IPS-20b (cell line): ENCODE results near the gene PATE3.

Source experiments
- H3K27ac ChIP-seq: one replicate; pipeline ENCODE4 v1.5.1; 2013; ENCODE audit warnings: low read length
- H3K27me3 ChIP-seq: 2 replicates; pipeline ENCODE4 v1.6.1; 2013; ENCODE audit warnings: mild to moderate bottlenecking, low read length, inconsistent platforms; ENCODE audit not compliant: insufficient read depth
- H3K36me3 ChIP-seq: 2 replicates; pipeline ENCODE4 v1.6.1; 2013; ENCODE audit warnings: low read depth, mild to moderate bottlenecking, inconsistent platforms, low read length, moderate library complexity; ENCODE audit not compliant: insufficient read depth
- H3K4me1 ChIP-seq: 2 replicates; pipeline ENCODE4 v1.6.1; 2013; ENCODE audit warnings: mild to moderate bottlenecking, control low read depth, inconsistent platforms, low read length, moderate library complexity; ENCODE audit not compliant: insufficient read depth
- H3K4me3 ChIP-seq: 2 replicates; pipeline ENCODE4 v1.5.1; 2013; ENCODE audit warnings: mild to moderate bottlenecking, low read length, inconsistent platforms
- H3K9ac ChIP-seq: 2 replicates; pipeline ENCODE4 v1.6.1; 2013; ENCODE audit warnings: low read depth, mild to moderate bottlenecking, inconsistent platforms, low read length, moderate library complexity
- H3K9me3 ChIP-seq: 2 replicates; pipeline ENCODE4 v1.6.1; 2013; ENCODE audit warnings: mild to moderate bottlenecking, low read depth, low read length, inconsistent platforms; ENCODE audit not compliant: insufficient read depth

Gene PATE3

GRCh38 chr11:125787827-125788226 lies at the start of gene PATE3:
Gene PATE3 (plus strand): TSS chr11:125788127. CDS start chr11:125788152, 25 bp downstream.
- no peaks in the 10 kb centered on the region; the same call in 1 of the 2 replicates for H3K27me3 ChIP-seq
- no peaks in the 10 kb centered on the region for H3K4me1 ChIP-seq
- H3K9ac ChIP-seq, result no peak within 1 kb of the TSS
- no peaks in the 10 kb centered on the region for H3K9me3 ChIP-seq
- H3K36me3 ChIP-seq, result no peaks in the 10 kb centered on the region
- H3K4me3 ChIP-seq, result no peak within 1 kb of the TSS
- H3K27ac ChIP-seq, result no peak within 1 kb of the TSS

GRCh38 chr11:125740617-125741016 lies 47.3 kb upstream of the PATE3 start:
- Histone ChIP-seq H3K9me3 (no peaks in the 10 kb centered on the region), H3K27me3 (peaks cover 1% of the 10 kb centered on the region; the same call in 1 of the 2 replicates), H3K27ac (no peak overlapping the region), H3K9ac (no peak overlapping the region), H3K4me3 (no peak overlapping the region), H3K4me1 (no peaks in the 10 kb centered on the region), H3K36me3 (no peaks in the 10 kb centered on the region)

- H3K4me3 ChIP-seq, result no peak overlapping the region
- no peaks in the 10 kb centered on the region for H3K36me3 ChIP-seq
- H3K9me3 ChIP-seq, result no peaks in the 10 kb centered on the region
- no peaks in the 10 kb centered on the region for H3K4me1 ChIP-seq
- no peak overlapping the region for H3K9ac ChIP-seq
- H3K27me3 ChIP-seq, result peaks cover 6% of the 10 kb centered on the region; the same call in 1 of the 2 replicates
- no peak overlapping the region for H3K27ac ChIP-seq
These were observed 44.2 kb upstream of the PATE3 start for GRCh38 chr11:125743681-125744080.

- no peak within 1 kb of the TSS for H3K4me3 ChIP-seq
- H3K27ac ChIP-seq, result no peak within 1 kb of the TSS
- H3K27me3 ChIP-seq, result peaks cover 6% of the 10 kb centered on the region; the same call in 1 of the 2 replicates
- no peak within 1 kb of the TSS for H3K9ac ChIP-seq
- no peaks in the 10 kb centered on the region for H3K9me3 ChIP-seq
- no peaks in the 10 kb centered on the region for H3K4me1 ChIP-seq
- H3K36me3 ChIP-seq, result no peaks in the 10 kb centered on the region
These were observed 41.9 kb upstream of the PATE3 start, which contains the start of gene PATE1 for GRCh38 chr11:125745979-125746378. Gene PATE1 (plus strand): TSS chr11:125746279. CDS start chr11:125746305, 26 bp downstream.

- no peaks in the 10 kb centered on the region for H3K4me1 ChIP-seq
- H3K9ac ChIP-seq, result no peak overlapping the region
These were observed 37.3 kb upstream of the PATE3 start for GRCh38 chr11:125750629-125751028.

GRCh38 chr11:125756050-125756449 lies 31.9 kb upstream of the PATE3 start:
- H3K27me3 ChIP-seq, result no peaks in the 10 kb centered on the region
- no peaks in the 10 kb centered on the region for H3K9me3 ChIP-seq
- H3K36me3 ChIP-seq, result no peaks in the 10 kb centered on the region
- H3K27ac ChIP-seq, result no peak overlapping the region
- H3K9ac ChIP-seq, result no peak overlapping the region
- no peaks in the 10 kb centered on the region for H3K4me1 ChIP-seq
- no peak overlapping the region for H3K4me3 ChIP-seq

More at GRCh38 chr11:125750629-125751028, 37.3 kb upstream of the PATE3 start:
- Histone ChIP-seq H3K27me3 (0 out of 2 replicates have a peak, but pooled peaks cover 4% of the 10 kb centered on the region), H3K36me3 (no peaks in the 10 kb centered on the region), H3K9me3 (no peaks in the 10 kb centered on the region), H3K4me3 (no peak overlapping the region), H3K27ac (no peak overlapping the region)

- no peaks in the 10 kb centered on the region for H3K27me3 ChIP-seq
- H3K27ac ChIP-seq, result no peak overlapping the region
- no peak overlapping the region for H3K9ac ChIP-seq
- H3K9me3 ChIP-seq, result no peaks in the 10 kb centered on the region
- no peak overlapping the region for H3K4me3 ChIP-seq
- no peaks in the 10 kb centered on the region for H3K36me3 ChIP-seq
- no peaks in the 10 kb centered on the region for H3K4me1 ChIP-seq
These were observed 25.5 kb upstream of the PATE3 start for GRCh38 chr11:125762445-125762844.

- Histone ChIP-seq H3K4me1 (no peaks in the 10 kb centered on the region), H3K27ac (no peak overlapping the region), H3K36me3 (no peaks in the 10 kb centered on the region), H3K9me3 (no peaks in the 10 kb centered on the region), H3K4me3 (no peak overlapping the region), H3K27me3 (no peaks in the 10 kb centered on the region), H3K9ac (no peak overlapping the region)
These were observed 24.4 kb upstream of the PATE3 start for GRCh38 chr11:125763483-125763882.

GRCh38 chr11:125766251-125766650 lies 21.7 kb upstream of the PATE3 start:
- H3K4me3 ChIP-seq, result no peak overlapping the region
- H3K4me1 ChIP-seq, result no peaks in the 10 kb centered on the region
- H3K9ac ChIP-seq, result no peak overlapping the region
- no peak overlapping the region for H3K27ac ChIP-seq
- no peaks in the 10 kb centered on the region for H3K9me3 ChIP-seq
- H3K36me3 ChIP-seq, result no peaks in the 10 kb centered on the region
- H3K27me3 ChIP-seq, result no peaks in the 10 kb centered on the region

- no peak overlapping the region for H3K27ac ChIP-seq
- H3K9ac ChIP-seq, result no peak overlapping the region
- H3K4me1 ChIP-seq, result no peaks in the 10 kb centered on the region
- no peak overlapping the region for H3K4me3 ChIP-seq
- no peaks in the 10 kb centered on the region for H3K27me3 ChIP-seq
- H3K36me3 ChIP-seq, result no peaks in the 10 kb centered on the region
- no peaks in the 10 kb centered on the region for H3K9me3 ChIP-seq
These were observed 19.4 kb upstream of the PATE3 start for GRCh38 chr11:125768336-125769046.

- Histone ChIP-seq H3K27me3 (no peaks in the 10 kb centered on the region), H3K4me3 (no peak overlapping the region)
These were observed 17.3 kb upstream of the PATE3 start for GRCh38 chr11:125770583-125770982.

GRCh38 chr11:125772834-125773505 lies 15.0 kb upstream of the PATE3 start:
- Histone ChIP-seq H3K36me3 (no peaks in the 10 kb centered on the region), H3K27me3 (no peaks in the 10 kb centered on the region), H3K9ac (no peak overlapping the region), H3K27ac (no peak overlapping the region), H3K4me3 (no peak overlapping the region), H3K4me1 (no peaks in the 10 kb centered on the region), H3K9me3 (no peaks in the 10 kb centered on the region)

More at GRCh38 chr11:125770583-125770982, 17.3 kb upstream of the PATE3 start:
- H3K9ac ChIP-seq, result no peak overlapping the region
- H3K36me3 ChIP-seq, result no peaks in the 10 kb centered on the region
- no peaks in the 10 kb centered on the region for H3K4me1 ChIP-seq
- no peak overlapping the region for H3K27ac ChIP-seq
- no peaks in the 10 kb centered on the region for H3K9me3 ChIP-seq
